ENCODE measurements around the gene TUBG2. TPM values are rescaled to one million over a fixed set of nuclear protein-coding genes. Genes with fewer than 3 reads are reported as not detected.

The TUBG2 gene
- total RNA-seq, 1 experiment from 2014 or later: 20.9 TPM

DNA sequence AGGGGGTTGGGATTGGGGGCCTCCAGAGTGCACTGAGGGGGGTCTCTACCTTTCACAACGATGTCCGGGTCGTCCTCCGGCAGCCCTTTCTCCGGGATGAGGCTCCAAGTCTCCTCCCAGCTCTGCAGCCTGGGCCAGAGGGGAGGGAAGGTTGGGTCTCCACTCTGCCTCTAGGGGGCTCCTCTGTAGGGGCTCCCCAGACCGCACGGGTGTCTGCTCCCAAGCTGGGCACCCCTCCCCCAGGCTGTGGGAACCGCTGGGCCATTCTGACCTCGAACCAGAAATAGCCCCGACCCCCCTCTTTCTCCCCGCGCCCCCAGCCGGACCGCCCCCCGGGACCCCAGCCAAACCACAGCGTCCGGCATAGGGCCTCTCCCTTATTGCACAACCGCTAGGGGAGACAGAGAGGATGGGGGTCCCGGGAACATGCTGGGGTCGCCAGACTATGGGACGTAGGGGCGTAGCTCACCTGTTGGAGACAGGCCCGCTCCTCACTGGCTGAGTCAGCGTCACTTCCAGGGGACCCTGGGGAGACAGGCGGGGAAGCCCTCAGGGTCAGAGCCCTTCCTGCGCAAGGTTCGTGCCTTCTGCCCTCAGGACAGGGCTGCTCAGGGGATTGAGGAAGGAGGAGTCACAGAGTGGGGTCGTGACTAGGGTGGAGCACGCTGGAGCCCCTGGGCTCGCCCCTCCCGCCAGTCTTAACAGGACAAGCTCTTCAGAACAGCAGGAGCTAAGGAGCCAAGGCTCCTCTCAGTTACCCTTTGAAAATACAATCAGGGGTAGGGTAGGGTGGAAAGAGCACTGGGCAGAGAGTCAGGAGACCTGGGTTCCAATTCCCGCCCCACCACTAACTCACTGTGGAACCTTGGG, 15.0 kb downstream of the TUBG2 start:
- BruUV-seq (replicated peaks): TSS peak; percentile 13

More for the DNA sequence above, 15.0 kb downstream of the TUBG2 start:
- no peaks in the 10 kb centered on the region for H3K27me3 ChIP-seq (ENCODE audit: insufficient read depth, low read length)
- ChIA-PET RAD21 (ENCODE audit: low non-redundant PET in 1 of 2, low total read pairs in 2 of 2, uncharacterized antibody in 2 of 2, unreplicated experiment in 2 of 2) (interaction anchor here in 1 of 2 experiments (1.4 kb wide), 1 partner anchor 96 kb away, joined by 4 read pairs; no protein-coding TSS in a partner anchor), POLR2A (interaction anchor here (1.1 to 2.0 kb wide), 2 partner anchors 65 to 96 kb away, joined by 3 to 4 read pairs; partner anchors contain the start of genes RETREG3 and TUBG1), CTCF (interaction anchor here (0.6 to 1.8 kb wide), 7 partner anchors 9 to 144 kb away, joined by 3 to 9 read pairs (median 4); partner anchors contain the start of genes PSMC3IP and TUBG2)
- peak overlapping the region; percentile 86 for H3K27ac ChIP-seq (ENCODE audit: low read depth, low read length)
- peaks cover 13 to 42% of the 10 kb centered on the region in 2 experiments for H3K4me1 ChIP-seq (ENCODE audit: control insufficient read depth in 1 of 2, insufficient read depth in 2 of 2, low read length in 2 of 2)
- no peak for DNase-seq (ENCODE audit: low read depth, low spot score)
- no peak overlapping the region for H2AFZ ChIP-seq (ENCODE audit: low read depth, low read length, poor library complexity, severe bottlenecking)
- TF ChIP-seq, protein P1, sequence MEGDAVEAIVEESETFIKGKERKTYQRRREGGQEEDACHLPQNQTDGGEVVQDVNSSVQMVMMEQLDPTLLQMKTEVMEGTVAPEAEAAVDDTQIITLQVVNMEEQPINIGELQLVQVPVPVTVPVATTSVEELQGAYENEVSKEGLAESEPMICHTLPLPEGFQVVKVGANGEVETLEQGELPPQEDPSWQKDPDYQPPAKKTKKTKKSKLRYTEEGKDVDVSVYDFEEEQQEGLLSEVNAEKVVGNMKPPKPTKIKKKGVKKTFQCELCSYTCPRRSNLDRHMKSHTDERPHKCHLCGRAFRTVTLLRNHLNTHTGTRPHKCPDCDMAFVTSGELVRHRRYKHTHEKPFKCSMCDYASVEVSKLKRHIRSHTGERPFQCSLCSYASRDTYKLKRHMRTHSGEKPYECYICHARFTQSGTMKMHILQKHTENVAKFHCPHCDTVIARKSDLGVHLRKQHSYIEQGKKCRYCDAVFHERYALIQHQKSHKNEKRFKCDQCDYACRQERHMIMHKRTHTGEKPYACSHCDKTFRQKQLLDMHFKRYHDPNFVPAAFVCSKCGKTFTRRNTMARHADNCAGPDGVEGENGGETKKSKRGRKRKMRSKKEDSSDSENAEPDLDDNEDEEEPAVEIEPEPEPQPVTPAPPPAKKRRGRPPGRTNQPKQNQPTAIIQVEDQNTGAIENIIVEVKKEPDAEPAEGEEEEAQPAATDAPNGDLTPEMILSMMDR (IDR thresholded peaks at IDR 0.05 in 2 of 3, conservative IDR thresholded peaks at IDR 0.05 in 1 of 3; ENCODE audit: borderline replicate concordance in 1 of 3, insufficient read depth in 1 of 3, low read depth in 2 of 3, low read length in 2 of 3): peak in 2 of 3 experiments; percentile 63 to 64; a peak in 5 of 6 replicates
- TF ChIP-seq SP1 (IDR thresholded peaks at IDR 0.05; ENCODE audit: low read depth): no peak
- H3K36me3 ChIP-seq (ENCODE audit: control insufficient read depth in 1 of 2, insufficient read depth in 2 of 2, low read length in 2 of 2): peaks cover 19 to 30% of the 10 kb centered on the region in 2 experiments; a peak in 3 of 4 replicates
- peak; percentile 31 for ATAC-seq
- peak overlapping the region; percentile 95 to 98 for H3K4me3 ChIP-seq (replicated peaks in 1 of 2; ENCODE audit: low read depth in 1 of 2, low read length in 2 of 2)
- peak overlapping the region; percentile 99 for H3K4me2 ChIP-seq (ENCODE audit: low read length)
- peaks cover 38% of the 10 kb centered on the region for H3K79me2 ChIP-seq (ENCODE audit: insufficient read depth, low read length)
- no peaks in the 10 kb centered on the region for H4K20me1 ChIP-seq (ENCODE audit: insufficient read depth)
- no peaks in the 10 kb centered on the region for H3K9me2 ChIP-seq (ENCODE audit: insufficient read depth)
- no peaks in the 10 kb centered on the region for H3K9me3 ChIP-seq (ENCODE audit: control insufficient read depth in 1 of 2, insufficient read depth in 1 of 2, low read depth in 1 of 2, low read length in 2 of 2)
- peak overlapping the region; percentile 95 for H3K9ac ChIP-seq (ENCODE audit: low read length)
- intact Hi-C loops (cut with micrococcal nuclease): no loop called here
